ENCODE data around the gene MAZ. TPM values are rescaled to one million over a fixed set of nuclear protein-coding genes. Genes with fewer than 3 reads are reported as not detected.

Gene MAZ
- total and polyA plus RNA-seq, 2 of the 13 experiments (the other 11 are each of a cell fraction or from before 2014, with no cell fraction given): 203 to 277 TPM

DNA sequence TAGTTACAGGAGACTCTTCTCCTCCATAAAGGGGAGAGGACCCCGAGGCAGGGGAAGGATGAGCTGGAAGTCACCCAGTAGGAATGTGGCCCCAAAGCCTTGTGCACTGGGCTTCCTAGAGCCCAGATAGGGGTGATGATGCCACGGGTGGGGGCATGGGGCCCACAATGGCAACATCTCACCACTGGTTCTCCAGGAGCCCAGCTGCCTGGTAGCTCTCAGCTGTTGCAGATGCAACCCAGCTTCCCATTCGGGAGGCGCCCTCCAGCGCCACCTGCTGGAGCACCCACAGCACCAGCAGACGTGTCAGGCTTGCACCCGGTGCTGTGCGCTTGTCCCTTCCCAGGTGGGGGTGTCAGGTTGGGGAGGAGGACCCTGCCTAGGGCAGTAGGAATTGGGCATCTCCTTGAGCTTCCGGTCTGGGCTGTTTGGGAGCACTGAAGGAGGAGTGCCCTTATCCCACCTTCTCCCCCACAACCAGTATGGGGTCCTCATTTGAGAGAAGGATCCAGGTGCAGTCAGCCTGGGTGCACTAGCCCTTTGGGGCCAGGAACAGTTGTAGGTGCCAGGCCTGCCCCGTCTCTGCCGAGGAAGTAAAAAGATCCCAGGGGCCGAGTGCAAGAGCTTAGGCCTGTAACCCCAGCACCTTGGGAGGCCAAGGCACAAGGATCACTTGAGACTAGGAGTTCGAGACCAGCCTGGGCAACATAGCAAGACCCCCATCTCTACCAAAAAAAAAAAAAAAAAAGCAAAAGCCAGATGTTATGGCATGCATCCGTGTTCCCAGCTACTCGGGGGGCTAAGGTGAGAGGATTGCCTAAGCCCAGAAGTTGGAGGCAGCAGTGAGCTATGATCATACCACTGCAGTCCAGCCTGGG is 42.3 kb downstream of the MAZ start (continued):
- TF ChIP-seq, protein P1, sequence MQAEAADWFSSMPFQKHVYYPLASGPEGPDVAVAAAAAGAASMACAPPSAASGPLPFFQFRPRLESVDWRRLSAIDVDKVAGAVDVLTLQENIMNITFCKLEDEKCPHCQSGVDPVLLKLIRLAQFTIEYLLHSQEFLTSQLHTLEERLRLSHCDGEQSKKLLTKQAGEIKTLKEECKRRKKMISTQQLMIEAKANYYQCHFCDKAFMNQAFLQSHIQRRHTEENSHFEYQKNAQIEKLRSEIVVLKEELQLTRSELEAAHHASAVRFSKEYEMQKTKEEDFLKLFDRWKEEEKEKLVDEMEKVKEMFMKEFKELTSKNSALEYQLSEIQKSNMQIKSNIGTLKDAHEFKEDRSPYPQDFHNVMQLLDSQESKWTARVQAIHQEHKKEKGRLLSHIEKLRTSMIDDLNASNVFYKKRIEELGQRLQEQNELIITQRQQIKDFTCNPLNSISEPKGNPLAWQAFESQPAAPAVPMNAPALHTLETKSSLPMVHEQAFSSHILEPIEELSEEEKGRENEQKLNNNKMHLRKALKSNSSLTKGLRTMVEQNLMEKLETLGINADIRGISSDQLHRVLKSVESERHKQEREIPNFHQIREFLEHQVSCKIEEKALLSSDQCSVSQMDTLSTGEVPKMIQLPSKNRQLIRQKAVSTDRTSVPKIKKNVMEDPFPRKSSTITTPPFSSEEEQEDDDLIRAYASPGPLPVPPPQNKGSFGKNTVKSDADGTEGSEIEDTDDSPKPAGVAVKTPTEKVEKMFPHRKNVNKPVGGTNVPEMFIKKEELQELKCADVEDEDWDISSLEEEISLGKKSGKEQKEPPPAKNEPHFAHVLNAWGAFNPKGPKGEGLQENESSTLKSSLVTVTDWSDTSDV (CRISPR knock-in tag; IDR thresholded peaks at IDR 0.05): no peak
- TF ChIP-seq ZNF816 (CRISPR knock-in tag; IDR thresholded peaks at IDR 0.05; ENCODE audit: borderline replicate concordance) (no peak), ZNF3 (CRISPR knock-in tag; IDR thresholded peaks at IDR 0.05) (no peak), TOPORS (CRISPR knock-in tag; IDR thresholded peaks at IDR 0.05) (no peak), MTA1 (CRISPR knock-in tag; IDR thresholded peaks at IDR 0.05; ENCODE audit: borderline replicate concordance) (peak; percentile 62; the same call in 1 of the 2 replicates), FOXM1 (CRISPR knock-in tag; IDR thresholded peaks at IDR 0.05) (no peak), NR3C1 (CRISPR knock-in tag; IDR thresholded peaks at IDR 0.05) (no peak), PPARG (CRISPR knock-in tag; conservative IDR thresholded peaks at IDR 0.05) (no peak), SIN3A (IDR thresholded peaks at IDR 0.05; ENCODE audit: borderline replicate concordance, low read depth, low read length) (no peak), SMC3 (IDR thresholded peaks at IDR 0.05; ENCODE audit: low read length) (peak; percentile 75), NFATC3 (CRISPR knock-in tag; IDR thresholded peaks at IDR 0.05) (0 out of 2 replicates have a peak, but pooled peaks have one; percentile 27), AGO1 (IDR thresholded peaks at IDR 0.05; ENCODE audit: low read depth, low read length, poor library complexity, severe bottlenecking) (no peak), JDP2 (CRISPR knock-in tag; IDR thresholded peaks at IDR 0.05; ENCODE audit: borderline replicate concordance) (no peak), NR2F6 (IDR thresholded peaks at IDR 0.05) (no peak), NR2F6 (CRISPR knock-in tag; IDR thresholded peaks at IDR 0.05) (no peak; the same call in 1 of the 2 replicates), ZNF180 (CRISPR knock-in tag; IDR thresholded peaks at IDR 0.05; ENCODE audit: borderline replicate concordance, low read depth) (no peak), SALL1 (CRISPR knock-in tag; IDR thresholded peaks at IDR 0.05) (peak; percentile 63)
- TF ChIP-seq, protein P2, sequence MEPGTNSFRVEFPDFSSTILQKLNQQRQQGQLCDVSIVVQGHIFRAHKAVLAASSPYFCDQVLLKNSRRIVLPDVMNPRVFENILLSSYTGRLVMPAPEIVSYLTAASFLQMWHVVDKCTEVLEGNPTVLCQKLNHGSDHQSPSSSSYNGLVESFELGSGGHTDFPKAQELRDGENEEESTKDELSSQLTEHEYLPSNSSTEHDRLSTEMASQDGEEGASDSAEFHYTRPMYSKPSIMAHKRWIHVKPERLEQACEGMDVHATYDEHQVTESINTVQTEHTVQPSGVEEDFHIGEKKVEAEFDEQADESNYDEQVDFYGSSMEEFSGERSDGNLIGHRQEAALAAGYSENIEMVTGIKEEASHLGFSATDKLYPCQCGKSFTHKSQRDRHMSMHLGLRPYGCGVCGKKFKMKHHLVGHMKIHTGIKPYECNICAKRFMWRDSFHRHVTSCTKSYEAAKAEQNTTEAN (CRISPR knock-in tag; conservative IDR thresholded peaks at IDR 0.05): no peak
- TF ChIP-seq, protein P3, sequence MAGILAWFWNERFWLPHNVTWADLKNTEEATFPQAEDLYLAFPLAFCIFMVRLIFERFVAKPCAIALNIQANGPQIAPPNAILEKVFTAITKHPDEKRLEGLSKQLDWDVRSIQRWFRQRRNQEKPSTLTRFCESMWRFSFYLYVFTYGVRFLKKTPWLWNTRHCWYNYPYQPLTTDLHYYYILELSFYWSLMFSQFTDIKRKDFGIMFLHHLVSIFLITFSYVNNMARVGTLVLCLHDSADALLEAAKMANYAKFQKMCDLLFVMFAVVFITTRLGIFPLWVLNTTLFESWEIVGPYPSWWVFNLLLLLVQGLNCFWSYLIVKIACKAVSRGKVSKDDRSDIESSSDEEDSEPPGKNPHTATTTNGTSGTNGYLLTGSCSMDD (CRISPR knock-in tag; IDR thresholded peaks at IDR 0.05): no peak
- TF ChIP-seq, protein P4, sequence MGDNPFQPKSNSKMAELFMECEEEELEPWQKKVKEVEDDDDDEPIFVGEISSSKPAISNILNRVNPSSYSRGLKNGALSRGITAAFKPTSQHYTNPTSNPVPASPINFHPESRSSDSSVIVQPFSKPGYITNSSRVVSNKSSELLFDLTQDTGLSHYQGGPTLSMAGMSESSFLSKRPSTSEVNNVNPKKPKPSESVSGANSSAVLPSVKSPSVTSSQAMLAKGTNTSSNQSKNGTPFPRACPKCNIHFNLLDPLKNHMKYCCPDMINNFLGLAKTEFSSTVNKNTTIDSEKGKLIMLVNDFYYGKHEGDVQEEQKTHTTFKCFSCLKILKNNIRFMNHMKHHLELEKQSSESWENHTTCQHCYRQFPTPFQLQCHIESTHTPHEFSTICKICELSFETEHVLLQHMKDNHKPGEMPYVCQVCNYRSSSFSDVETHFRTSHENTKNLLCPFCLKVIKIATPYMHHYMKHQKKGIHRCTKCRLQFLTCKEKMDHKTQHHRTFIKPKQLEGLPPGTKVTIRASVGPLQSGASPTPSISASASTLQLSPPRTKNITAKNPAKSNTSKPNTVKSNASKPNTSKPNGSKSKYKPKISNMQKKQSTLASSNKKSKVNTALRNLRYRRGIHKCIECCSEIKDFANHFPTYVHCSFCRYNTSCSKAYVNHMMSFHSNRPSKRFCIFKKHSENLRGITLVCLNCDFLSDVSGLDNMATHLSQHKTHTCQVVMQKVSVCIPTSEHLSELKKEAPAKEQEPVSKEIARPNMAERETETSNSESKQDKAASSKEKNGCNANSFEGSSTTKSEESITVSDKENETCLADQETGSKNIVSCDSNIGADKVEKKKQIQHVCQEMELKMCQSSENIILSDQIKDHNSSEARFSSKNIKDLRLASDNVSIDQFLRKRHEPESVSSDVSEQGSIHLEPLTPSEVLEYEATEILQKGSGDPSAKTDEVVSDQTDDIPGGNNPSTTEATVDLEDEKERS (CRISPR knock-in tag; IDR thresholded peaks at IDR 0.05): no peak

All from HepG2 (cell line).